H1 (cell line): ENCODE measurements around the gene ZBTB24. TPM values are rescaled to one million over a fixed set of nuclear protein-coding genes. Genes with fewer than 3 reads are reported as not detected.

ENCODE experiments used
- CBX8 ChIP-seq: fragments of 300-800, 300-1000 bp; sonication (generic); IDR thresholded peaks from 2 replicates; pipeline ENCODE4 v1.7.1; 2016; ENCODE audit warnings: low read depth, low read length, borderline replicate concordance
- polyA plus RNA-seq, 7 experiments: library from polyadenylated mRNA; depleted of rRNA in 3 of 7; stranded (reverse) in 5 of 7; unstranded in 2 of 7; fragments of >200 nt in 5 of 7; fragments of 200-250 nt in 2 of 7; gene quantifications; 1 replicate in 5 of 7; 2 replicates in 1 of 7; 4 replicates in 1 of 7; pipeline versions ENCODE4 v1.2.1 to v1.2.3, GENCODE V29; 2011 to 2013; ENCODE audit warnings: missing spikeins in 2 of 7, mixed read lengths in 2 of 7
- total RNA-seq: library from RNA; stranded (reverse); fragmentation: NEBNext Ultra II Directional; extraction: Animal tissue kit (Norgen Biotek cat#: 25700); gene quantifications from 2 replicates; pipeline ENCODE4 v1.2.1, GENCODE V29; 2021

The ZBTB24 gene
- total and polyA plus RNA-seq, 2 of the 8 experiments (the other 6 are each of a cell fraction or from before 2014, with no cell fraction given), result 7.5 to 21.0 TPM

DNA sequence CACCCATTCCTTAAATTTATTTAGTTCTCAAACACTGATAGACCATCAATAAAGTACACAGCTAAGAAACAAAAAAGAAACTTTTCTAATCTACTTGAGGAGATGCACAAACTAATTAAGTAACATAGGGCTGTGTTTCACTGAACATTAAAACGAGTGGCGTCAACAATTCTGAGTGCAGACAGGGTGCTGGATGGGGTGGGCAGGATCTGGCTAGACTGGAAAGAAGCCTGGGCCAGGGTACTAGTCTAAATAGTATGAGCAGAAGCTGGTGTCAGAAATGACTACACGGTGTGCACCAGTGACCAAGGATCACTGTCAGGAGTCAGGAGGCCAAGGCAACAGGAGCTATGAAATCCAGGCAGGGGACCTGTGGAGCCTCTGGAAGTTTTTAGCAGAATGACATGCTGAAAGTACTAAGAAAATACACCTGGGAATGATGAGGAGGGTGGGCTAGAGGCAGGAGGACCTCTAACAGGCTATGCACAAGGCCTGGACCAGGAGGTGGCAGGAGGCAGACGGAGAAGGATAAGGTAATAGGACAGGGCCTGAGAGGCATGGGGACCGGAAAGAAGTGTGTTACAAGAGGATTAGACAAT is 13.3 kb downstream of the ZBTB24 start (continued):
- TF ChIP-seq CBX8, result no peak
